Astrocyte of the spinal cord (primary cell): ENCODE results near the gene CELSR1.

Experiments used
- DNase-seq: peaks from one replicate; pipeline ENCODE4 v3.0.0; 2011; ENCODE audit warnings: low read depth, low spot score
- H3K4me3 ChIP-seq: 2 replicates; pipeline ENCODE4 v1.5.1; 2011; ENCODE audit warnings: low read depth, mild to moderate bottlenecking, low read length, moderate library complexity
- in situ Hi-C: cut with HindIII; loops from 2 replicates; pipeline ENCODE4 v1.10.0; 2017; ENCODE audit warnings: low sequenced_read_pairs
- TF ChIP-seq, protein P1 (sequence below): IDR thresholded peaks from 2 replicates; pipeline ENCODE4 v1.5.1; 2012; ENCODE audit warnings: low read depth, mild to moderate bottlenecking, low read length, inconsistent platforms

The CELSR1 gene

DNA sequence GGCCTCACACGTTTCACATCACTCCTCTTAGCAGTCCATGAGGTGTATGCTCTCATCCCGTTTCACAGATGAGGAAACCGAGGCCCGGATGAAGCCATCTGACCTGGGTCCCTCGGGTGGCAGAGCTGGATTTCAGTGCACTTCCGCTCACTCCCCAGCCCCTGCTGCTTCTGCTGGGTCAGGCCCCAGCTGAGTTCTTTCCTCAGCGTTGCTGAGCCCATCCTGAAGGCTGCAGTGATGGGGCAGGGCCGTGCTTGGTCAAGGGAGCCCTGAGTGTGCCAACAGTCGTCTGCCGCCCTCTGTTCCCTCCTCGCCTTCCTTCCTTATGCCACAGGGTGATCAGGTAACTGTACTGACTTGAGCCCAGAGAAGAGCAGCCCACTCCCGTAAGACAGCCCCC, 189.8 kb downstream of the CELSR1 start:
- no peak overlapping the region for H3K4me3 ChIP-seq
- no peak for DNase-seq
- TF ChIP-seq, protein P1, sequence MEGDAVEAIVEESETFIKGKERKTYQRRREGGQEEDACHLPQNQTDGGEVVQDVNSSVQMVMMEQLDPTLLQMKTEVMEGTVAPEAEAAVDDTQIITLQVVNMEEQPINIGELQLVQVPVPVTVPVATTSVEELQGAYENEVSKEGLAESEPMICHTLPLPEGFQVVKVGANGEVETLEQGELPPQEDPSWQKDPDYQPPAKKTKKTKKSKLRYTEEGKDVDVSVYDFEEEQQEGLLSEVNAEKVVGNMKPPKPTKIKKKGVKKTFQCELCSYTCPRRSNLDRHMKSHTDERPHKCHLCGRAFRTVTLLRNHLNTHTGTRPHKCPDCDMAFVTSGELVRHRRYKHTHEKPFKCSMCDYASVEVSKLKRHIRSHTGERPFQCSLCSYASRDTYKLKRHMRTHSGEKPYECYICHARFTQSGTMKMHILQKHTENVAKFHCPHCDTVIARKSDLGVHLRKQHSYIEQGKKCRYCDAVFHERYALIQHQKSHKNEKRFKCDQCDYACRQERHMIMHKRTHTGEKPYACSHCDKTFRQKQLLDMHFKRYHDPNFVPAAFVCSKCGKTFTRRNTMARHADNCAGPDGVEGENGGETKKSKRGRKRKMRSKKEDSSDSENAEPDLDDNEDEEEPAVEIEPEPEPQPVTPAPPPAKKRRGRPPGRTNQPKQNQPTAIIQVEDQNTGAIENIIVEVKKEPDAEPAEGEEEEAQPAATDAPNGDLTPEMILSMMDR: no peak
- in situ Hi-C loops: no loop called here

DNA sequence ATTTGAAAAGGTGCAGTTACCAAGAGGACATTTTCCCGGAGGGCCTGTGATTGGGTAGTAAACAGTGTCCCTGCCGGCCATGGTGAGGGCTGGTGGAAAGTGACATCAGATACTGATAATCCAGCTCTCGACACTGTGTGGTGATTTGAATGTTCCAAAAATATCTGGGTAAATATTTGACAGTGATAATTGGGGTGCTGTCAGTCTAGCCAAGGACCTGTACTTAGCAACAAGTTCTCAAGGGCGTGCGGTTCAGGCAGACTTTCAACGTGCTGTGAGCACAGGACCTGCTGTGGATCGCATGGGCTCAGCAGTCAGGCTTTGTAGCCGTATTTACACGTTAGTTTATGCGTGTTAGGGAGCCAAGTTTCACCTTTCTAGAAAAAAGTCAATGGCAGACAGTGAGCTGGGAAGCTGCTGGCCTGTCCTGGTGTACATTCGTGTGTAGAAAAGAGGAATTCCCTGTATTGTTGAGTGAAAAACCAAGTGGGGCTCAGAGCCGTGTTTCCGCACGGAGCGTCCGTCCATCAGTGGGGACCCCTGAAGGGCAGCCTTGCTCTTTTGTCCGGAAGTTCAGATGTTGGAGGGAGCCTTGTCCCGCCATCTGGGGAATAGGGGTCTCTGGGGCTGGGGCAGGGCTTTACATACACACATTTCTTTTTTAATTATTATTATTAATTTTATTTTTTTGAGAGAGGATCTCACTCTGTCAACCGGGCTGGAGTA, 190.6 kb downstream of the CELSR1 start:
- in situ Hi-C loops: no loop called here
- H3K4me3 ChIP-seq: no peak overlapping the region
- no peak for DNase-seq
- TF ChIP-seq, protein P1: no peak

- H3K4me3 ChIP-seq: no peak overlapping the region
- TF ChIP-seq, protein P1: no peak
- in situ Hi-C loops: no loop called here
- DNase-seq: no peak
These were observed 196.7 kb downstream of the CELSR1 start for GRCh38 chr22:46340676-46341075.

DNA sequence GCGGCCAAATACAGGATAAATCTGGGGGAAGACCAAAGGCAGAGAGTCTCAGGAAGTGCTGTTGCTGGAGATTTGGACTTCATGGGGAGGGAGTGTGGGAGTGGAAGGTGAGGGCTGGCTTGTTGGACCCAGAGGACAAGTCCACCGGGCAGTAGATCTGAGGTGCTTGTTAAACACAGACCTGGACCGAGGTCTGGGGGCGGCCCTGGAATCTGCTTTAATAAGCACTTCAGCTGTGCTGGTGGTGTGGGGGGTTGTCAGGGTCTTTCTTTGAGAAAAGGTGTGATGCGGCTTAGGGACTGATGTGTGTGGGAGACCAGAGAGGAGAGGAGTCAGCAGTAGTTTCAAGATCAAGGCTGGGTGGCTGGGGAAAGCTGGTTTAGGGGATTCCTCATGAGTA, 197.5 kb downstream of the CELSR1 start:
- H3K4me3 ChIP-seq: no peak overlapping the region
- no peak for DNase-seq
- TF ChIP-seq, protein P1: no peak
- in situ Hi-C loops: no loop called here

- in situ Hi-C loops: no loop called here
- DNase-seq: no peak
- TF ChIP-seq, protein P1: no peak
- no peak overlapping the region for H3K4me3 ChIP-seq
These were observed 198.8 kb downstream of the CELSR1 start for GRCh38 chr22:46338636-46339035.

GRCh38 chr22:46337870-46338269, 199.6 kb downstream of the CELSR1 start:
- TF ChIP-seq, protein P1: no peak
- no peak overlapping the region for H3K4me3 ChIP-seq
- in situ Hi-C loops: no loop called here
- DNase-seq: no peak
